SK-N-MC (cell line): ENCODE measurements around the gene CUEDC2.

ENCODE experiments used
- DNase-seq: peaks from one replicate; pipeline ENCODE4 v3.0.0-alpha.2; 2011; ENCODE audit warnings: low read depth, low spot score
- H3K27ac ChIP-seq: fragments of 200-600 bp; sonication (generic); 2 replicates; pipeline ENCODE4 v1.5.1; 2016; ENCODE audit warnings: mixed run types
- H3K36me3 ChIP-seq: fragments of 200-600 bp; sonication (generic); 2 replicates; pipeline ENCODE4 v1.6.1; 2017; ENCODE audit warnings: antibody characterized with exemption, low read length, mixed read lengths; ENCODE audit not compliant: insufficient read depth
- H3K4me3 ChIP-seq: fragments of 200-600 bp; sonication (generic); 2 replicates; pipeline ENCODE4 v1.5.1; 2016
- H3K9ac ChIP-seq: fragments of 200-600 bp; sonication (generic); 2 replicates; pipeline ENCODE4 v1.8.0; 2017; ENCODE audit warnings: mixed run types, mixed read lengths; ENCODE audit not compliant: insufficient read length
- H3K9me3 ChIP-seq: fragments of 200-600 bp; sonication (generic); 2 replicates; pipeline ENCODE4 v1.6.1; 2017; ENCODE audit warnings: low read depth, mild to moderate bottlenecking, antibody characterized with exemption, low read length, moderate library complexity, mixed read lengths
- EZH2 ChIP-seq: fragments of 200-600 bp; sonication (generic); IDR thresholded peaks from one replicate; pipeline ENCODE4 v1.6.1; 2017; ENCODE audit warnings: antibody characterized with exemption
- FOXP2 ChIP-seq: optimal IDR thresholded peaks from 2 replicates; pipeline ENCODE3; 2011; ENCODE audit warnings: mild to moderate bottlenecking, moderate library complexity; ENCODE audit not compliant: insufficient read depth; ENCODE audit errors: extremely low read length, control extremely low read depth
- POLR2AphosphoS5 ChIP-seq: IDR thresholded peaks from 2 replicates; pipeline ENCODE4 v1.6.1; 2012; ENCODE audit warnings: mild to moderate bottlenecking, low read depth, low read length, borderline replicate concordance

Gene CUEDC2

DNA sequence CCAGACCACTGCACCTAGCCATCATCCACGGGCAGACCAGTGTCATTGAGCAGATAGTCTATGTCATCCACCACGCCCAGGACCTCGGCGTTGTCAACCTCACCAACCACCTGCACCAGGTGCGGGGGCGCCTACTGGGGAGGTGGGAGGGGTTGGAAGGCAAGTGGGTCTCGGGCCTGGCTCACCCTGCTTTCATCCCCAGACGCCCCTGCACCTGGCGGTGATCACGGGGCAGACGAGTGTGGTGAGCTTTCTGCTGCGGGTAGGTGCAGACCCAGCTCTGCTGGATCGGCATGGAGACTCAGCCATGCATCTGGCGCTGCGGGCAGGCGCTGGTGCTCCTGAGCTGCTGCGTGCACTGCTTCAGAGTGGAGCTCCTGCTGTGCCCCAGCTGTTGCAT is 32.3 kb downstream of the CUEDC2 start:
- DNase-seq = no peak
- Histone ChIP-seq H3K9ac (no peak overlapping the region), H3K27ac (no peak overlapping the region), H3K4me3 (no peak overlapping the region), H3K36me3 (no peaks in the 10 kb centered on the region), H3K9me3 (no peaks in the 10 kb centered on the region)
- TF ChIP-seq FOXP2 (no peak), POLR2AphosphoS5 (no peak), EZH2 (no peak)

DNA sequence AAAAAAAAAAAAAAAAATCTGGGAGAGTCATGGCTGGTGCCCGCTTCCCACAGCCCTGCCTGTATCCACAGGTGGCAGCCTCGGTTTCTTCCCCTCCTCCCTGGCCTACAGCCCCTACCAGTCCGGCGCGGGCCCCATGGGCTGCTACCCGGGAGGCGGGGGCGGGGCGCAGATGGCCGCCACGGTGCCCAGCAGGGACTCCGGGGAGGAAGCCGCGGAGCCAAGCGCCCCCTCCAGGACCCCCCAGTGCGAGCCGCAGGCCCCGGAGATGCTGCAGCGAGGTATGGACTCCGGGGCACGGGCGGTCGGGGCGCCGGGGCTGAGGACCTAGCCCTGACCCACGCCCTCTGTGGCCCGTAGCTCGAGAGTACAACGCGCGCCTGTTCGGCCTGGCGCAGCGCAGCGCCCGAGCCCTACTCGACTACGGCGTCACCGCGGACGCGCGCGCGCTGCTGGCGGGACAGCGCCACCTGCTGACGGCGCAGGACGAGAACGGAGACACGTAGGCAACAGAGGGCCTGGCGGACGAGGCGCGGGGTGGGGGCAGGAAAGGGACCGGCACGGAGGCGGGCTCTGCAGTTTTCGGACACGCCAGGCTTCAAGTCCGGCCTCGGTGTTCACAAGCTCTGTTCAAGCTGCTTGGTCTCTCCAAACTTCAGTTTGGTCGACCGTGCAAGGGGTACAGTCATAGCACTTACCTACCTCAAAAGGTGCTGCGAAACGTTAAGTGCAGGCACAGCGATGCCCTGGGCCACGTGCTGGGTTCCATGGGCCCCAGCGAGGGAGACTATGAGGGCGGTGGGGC is 33.0 kb downstream of the CUEDC2 start:
- H3K9ac ChIP-seq = peak overlapping the region; percentile 53
- H3K27ac ChIP-seq = no peak overlapping the region
- no peaks in the 10 kb centered on the region for H3K9me3 ChIP-seq
- no peak for DNase-seq
- TF ChIP-seq FOXP2 (no peak), POLR2AphosphoS5 (peak; percentile 36; the same call in 1 of the 2 replicates)
- H3K4me3 ChIP-seq = peak overlapping the region; percentile 77
- H3K36me3 ChIP-seq = no peaks in the 10 kb centered on the region

DNA sequence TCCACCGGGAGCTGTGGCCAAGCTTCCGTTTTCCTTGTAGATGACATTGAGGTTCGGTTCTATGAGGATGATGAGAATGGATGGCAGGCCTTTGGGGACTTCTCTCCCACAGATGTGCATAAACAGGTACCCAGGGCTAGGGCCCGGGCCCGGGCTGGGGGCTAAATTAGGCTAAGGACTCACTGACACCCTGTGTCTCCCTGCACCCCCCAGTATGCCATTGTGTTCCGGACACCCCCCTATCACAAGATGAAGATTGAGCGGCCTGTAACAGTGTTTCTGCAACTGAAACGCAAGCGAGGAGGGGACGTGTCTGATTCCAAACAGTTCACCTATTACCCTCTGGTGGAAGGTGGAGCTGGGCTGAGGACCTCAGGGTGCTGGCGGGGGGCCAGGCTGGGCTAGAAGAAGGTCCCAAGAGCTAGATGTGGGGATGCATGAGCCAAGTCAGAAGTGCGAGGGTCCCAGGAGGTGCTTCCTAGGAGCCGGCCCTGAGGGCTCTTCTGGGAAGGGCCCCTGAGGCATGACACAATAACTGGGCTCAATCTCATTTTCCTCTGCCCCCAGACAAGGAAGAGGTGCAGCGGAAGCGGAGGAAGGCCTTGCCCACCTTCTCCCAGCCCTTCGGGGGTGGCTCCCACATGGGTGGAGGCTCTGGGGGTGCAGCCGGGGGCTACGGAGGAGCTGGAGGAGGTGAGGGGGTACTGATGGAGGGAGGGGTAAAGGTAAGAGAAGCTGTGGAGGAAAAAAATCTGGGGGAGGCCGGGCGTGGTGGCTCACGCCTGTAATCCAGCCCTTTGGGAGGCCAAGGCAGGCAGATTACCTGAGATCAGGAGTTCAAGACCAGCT is 34.0 kb downstream of the CUEDC2 start:
- Histone ChIP-seq H3K27ac (no peak overlapping the region), H3K9me3 (no peaks in the 10 kb centered on the region), H3K4me3 (no peak overlapping the region), H3K36me3 (no peaks in the 10 kb centered on the region), H3K9ac (no peak overlapping the region)
- DNase-seq = no peak
- no peak for TF ChIP-seq EZH2
- TF ChIP-seq POLR2AphosphoS5 = no peak
- TF ChIP-seq FOXP2 = no peak

DNA sequence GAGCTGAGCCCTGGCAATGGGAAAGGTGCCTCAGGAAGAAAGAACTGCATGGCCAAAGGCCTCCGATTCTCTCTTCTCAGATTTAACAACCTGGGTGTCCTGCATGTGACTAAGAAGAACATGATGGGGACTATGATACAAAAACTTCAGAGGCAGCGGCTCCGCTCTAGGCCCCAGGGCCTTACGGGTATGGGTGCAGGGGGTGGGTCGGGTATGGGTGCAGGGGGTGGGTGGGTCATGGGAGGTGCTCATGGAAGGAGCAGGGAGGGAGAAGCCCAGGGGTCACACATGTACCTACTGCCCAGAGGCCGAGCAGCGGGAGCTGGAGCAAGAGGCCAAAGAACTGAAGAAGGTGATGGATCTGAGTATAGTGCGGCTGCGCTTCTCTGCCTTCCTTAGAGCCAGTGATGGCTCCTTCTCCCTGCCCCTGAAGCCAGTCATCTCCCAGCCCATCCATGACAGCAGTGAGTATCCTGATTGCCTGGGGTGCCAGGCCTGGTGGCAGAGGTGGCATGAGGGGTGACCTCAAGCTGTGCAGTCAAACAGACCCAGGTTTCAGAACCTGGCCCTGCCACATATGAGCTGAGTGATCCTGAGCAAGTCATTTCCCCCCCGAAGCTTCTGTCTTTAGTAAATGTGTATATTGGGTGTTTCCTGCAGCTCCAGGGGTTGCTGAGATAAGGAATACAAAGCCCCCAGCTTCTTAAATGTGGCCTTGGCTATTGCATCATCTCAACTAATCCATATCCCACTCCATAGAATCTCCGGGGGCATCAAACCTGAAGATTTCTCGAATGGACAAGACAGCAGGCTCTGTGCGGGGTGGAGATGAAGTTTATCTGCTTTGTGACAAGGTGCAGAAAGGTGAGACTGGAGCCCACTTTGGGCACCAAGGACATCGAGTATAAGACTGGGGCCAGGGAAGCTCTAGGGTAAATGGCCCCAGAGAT is 34.9 kb downstream of the CUEDC2 start:
- no peak overlapping the region for H3K4me3 ChIP-seq
- H3K36me3 ChIP-seq = no peaks in the 10 kb centered on the region
- no peak for DNase-seq
- no peak overlapping the region for H3K27ac ChIP-seq
- H3K9ac ChIP-seq = no peak overlapping the region
- no peak for TF ChIP-seq POLR2AphosphoS5
- TF ChIP-seq EZH2 = no peak
- TF ChIP-seq FOXP2 = no peak
- no peaks in the 10 kb centered on the region for H3K9me3 ChIP-seq

DNA sequence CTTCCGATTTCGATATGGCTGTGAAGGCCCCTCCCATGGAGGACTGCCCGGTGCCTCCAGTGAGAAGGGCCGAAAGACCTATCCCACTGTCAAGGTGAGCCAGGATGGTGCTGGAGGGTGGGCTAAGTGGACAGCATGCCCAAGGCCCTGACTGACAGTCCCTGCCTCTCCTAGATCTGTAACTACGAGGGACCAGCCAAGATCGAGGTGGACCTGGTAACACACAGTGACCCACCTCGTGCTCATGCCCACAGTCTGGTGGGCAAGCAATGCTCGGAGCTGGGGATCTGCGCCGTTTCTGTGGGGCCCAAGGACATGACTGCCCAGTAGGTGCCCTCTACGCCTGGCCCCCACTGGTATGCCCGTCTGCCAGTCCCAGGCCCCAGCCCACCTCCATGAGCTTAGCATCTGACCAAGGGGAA is 35.6 kb downstream of the CUEDC2 start:
- H3K9ac ChIP-seq = no peak overlapping the region
- no peaks in the 10 kb centered on the region for H3K36me3 ChIP-seq
- H3K27ac ChIP-seq = no peak overlapping the region

DNA sequence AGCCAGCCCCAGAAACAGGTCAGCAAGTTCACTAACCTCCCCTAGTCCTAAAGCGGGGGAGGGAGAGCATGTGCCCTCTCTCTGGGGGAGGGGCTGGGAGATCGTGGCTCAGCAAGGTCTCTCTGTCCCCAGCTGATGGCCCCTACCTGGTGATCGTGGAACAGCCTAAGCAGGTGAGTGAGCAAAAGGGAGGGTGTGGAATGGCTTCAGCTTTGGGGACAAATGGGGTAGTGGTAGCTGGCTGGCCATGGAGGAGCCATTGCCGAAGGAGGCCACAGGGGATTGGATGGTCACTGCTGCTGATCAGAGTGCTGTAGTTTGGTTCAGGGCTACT is 36.1 kb downstream of the CUEDC2 start:
- no peak for DNase-seq
- Histone ChIP-seq H3K9me3 (no peaks in the 10 kb centered on the region), H3K27ac (no peak overlapping the region), H3K4me3 (peak overlapping the region; percentile 82), H3K36me3 (no peaks in the 10 kb centered on the region), H3K9ac (no peak overlapping the region)
- TF ChIP-seq EZH2 = no peak
- TF ChIP-seq POLR2AphosphoS5 = no peak
- no peak for TF ChIP-seq FOXP2

More for the DNA sequence above, 35.6 kb downstream of the CUEDC2 start:
- TF ChIP-seq FOXP2 (no peak), EZH2 (no peak), POLR2AphosphoS5 (no peak)
- no peak for DNase-seq
- Histone ChIP-seq H3K4me3 (no peak overlapping the region), H3K9me3 (no peaks in the 10 kb centered on the region)

DNA sequence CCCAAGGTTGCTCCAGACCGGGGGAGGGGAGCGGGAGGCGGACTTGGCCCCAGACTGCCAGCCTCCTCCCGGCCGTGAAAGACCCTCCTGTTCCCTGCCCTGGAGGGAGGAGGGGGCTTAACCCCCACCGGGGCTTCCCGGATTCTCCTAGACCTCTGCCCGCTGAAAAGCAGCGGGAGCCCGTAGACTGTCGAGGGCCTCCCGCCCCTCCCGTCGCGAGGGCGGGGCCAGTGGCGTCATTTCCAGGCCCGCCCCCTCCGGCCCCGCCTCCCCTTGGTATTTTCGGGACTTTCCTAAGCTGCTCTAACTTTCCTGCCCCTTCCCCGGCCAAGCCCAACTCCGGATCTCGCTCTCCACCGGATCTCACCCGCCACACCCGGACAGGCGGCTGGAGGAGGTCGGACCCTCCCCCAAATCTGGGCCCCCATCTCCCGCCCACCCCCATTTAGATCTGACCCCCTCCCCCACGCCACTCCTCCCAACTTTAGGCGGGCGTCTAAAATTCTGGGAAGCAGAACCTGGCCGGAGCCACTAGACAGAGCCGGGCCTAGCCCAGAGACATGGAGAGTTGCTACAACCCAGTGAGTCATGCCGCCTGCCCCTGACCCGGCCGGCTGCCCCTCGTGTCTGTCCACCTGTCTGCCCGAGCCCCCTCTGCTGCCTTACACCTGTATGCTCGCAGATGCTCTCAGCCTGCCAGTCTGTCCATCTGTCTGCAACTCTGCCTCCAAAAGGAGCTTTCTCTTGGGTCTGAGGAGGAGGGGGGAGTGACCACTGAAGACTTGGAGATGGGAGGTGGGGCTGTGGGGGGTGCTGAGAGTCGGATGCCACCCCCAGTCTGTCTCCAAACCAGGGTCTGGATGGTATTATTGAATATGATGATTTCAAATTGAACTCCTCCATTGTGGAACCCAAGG is 36.7 kb downstream of the CUEDC2 start, which contains the start of gene NFKB2:
TSS of gene NFKB2 (plus strand) at position 306 of the 917 bp plus-strand sequence. CDS start at position 561, 255 bp downstream.
- H3K4me3 ChIP-seq = peak within 1 kb of the TSS; percentile 82
- no peaks in the 10 kb centered on the region for H3K36me3 ChIP-seq
- no peaks in the 10 kb centered on the region for H3K9me3 ChIP-seq
- TF ChIP-seq POLR2AphosphoS5 (no peak), FOXP2 (no peak), EZH2 (no peak)
- no peak within 1 kb of the TSS for H3K9ac ChIP-seq
- H3K27ac ChIP-seq = no peak within 1 kb of the TSS
- no peak for DNase-seq
